Keratinocyte (primary cell): ENCODE results near the gene TANK. TPM values are rescaled to one million over a fixed set of nuclear protein-coding genes. Genes with fewer than 3 reads are reported as not detected.

Experiments used
- DNase-seq: peaks from one replicate; pipeline ENCODE4 v3.0.0-alpha.2; 2011; ENCODE audit warnings: low read depth, missing footprints, low spot score
- FAIRE-seq: peaks from 2 replicates; lab custom pipeline; 2011; peaks lifted over from hg19 to GRCh38; lab: Jason Lieb, UNC
- H2AFZ ChIP-seq: 2 replicates; pipeline ENCODE4 v1.6.0; 2012; ENCODE audit warnings: low read length, control low read depth, inconsistent platforms; ENCODE audit not compliant: control insufficient read depth
- H3K27ac ChIP-seq: 2 replicates; pipeline ENCODE4 v1.5.1; 2011; ENCODE audit warnings: low read length; ENCODE audit not compliant: control insufficient read depth, insufficient read depth
- H3K27me3 ChIP-seq: 3 replicates; pipeline ENCODE4 v1.6.0; 2011; ENCODE audit warnings: low read length; ENCODE audit not compliant: control insufficient read depth, insufficient read depth; ENCODE audit errors: extremely low read depth
- H3K36me3 ChIP-seq, 2 experiments: 2 replicates in 1 of 2; 3 replicates in 1 of 2; pipeline ENCODE4 v1.5.1; 2011; ENCODE audit warnings: low read length in 2 of 2, mild to moderate bottlenecking in 1 of 2; ENCODE audit not compliant: control insufficient read depth in 2 of 2, insufficient read depth in 2 of 2; ENCODE audit errors: extremely low read depth in 1 of 2
- H3K4me1 ChIP-seq: 3 replicates; pipeline ENCODE4 v1.5.1; 2011; ENCODE audit warnings: low read length; ENCODE audit not compliant: control insufficient read depth, insufficient read depth; ENCODE audit errors: extremely low read depth
- H3K4me2 ChIP-seq: 3 replicates; pipeline ENCODE4 v1.6.0; 2011; ENCODE audit warnings: low read depth, low read length; ENCODE audit not compliant: control insufficient read depth, insufficient read depth; ENCODE audit errors: extremely low read depth
- H3K4me3 ChIP-seq, 3 experiments: fragments of 200-600 bp in 1 of 3; sonication (generic) in 1 of 3; 2 replicates in 2 of 3; 3 replicates in 1 of 3; pipeline ENCODE4 v1.5.1; 2011 to 2016; ENCODE audit warnings: low read length in 3 of 3, mild to moderate bottlenecking in 3 of 3, control low read depth in 2 of 3, inconsistent platforms in 1 of 3, low read depth in 1 of 3, mixed read lengths in 1 of 3, mixed run types in 1 of 3, moderate library complexity in 1 of 3; ENCODE audit not compliant: control insufficient read depth in 2 of 3, insufficient read depth in 2 of 3; ENCODE audit errors: extremely low read depth in 1 of 3
- H3K79me2 ChIP-seq: 2 replicates; pipeline ENCODE4 v1.6.0; 2012; ENCODE audit warnings: low read length; ENCODE audit not compliant: control insufficient read depth, insufficient read depth
- H3K9ac ChIP-seq: 3 replicates; pipeline ENCODE4 v1.6.0; 2011; ENCODE audit warnings: low read length; ENCODE audit not compliant: control insufficient read depth, insufficient read depth; ENCODE audit errors: extremely low read depth
- H3K9me1 ChIP-seq: 3 replicates; pipeline ENCODE4 v1.6.0; 2011; ENCODE audit warnings: low read length; ENCODE audit not compliant: control insufficient read depth, insufficient read depth; ENCODE audit errors: extremely low read depth
- H3K9me3 ChIP-seq: 2 replicates; pipeline ENCODE4 v1.5.1; 2012; ENCODE audit warnings: low read depth, low read length; ENCODE audit not compliant: control insufficient read depth
- H4K20me1 ChIP-seq: 3 replicates; pipeline ENCODE4 v1.6.0; 2011; ENCODE audit warnings: low read length; ENCODE audit not compliant: control insufficient read depth, insufficient read depth; ENCODE audit errors: extremely low read depth
- CTCF ChIP-seq, 3 experiments: IDR thresholded peaks in 1 of 3; conservative IDR thresholded peaks in 1 of 3; optimal IDR thresholded peaks in 1 of 3; 2 replicates in 2 of 3; 3 replicates in 1 of 3; pipeline versions ENCODE3 to v1.5.1; 2011; ENCODE audit warnings: low read length in 3 of 3, mild to moderate bottlenecking in 3 of 3, moderate library complexity in 2 of 3, control low read depth in 1 of 3, inconsistent platforms in 1 of 3; ENCODE audit not compliant: insufficient read depth in 2 of 3; ENCODE audit errors: extremely low read depth in 1 of 3
- EZH2 ChIP-seq: IDR thresholded peaks from one replicate; pipeline ENCODE4 v1.6.1; 2012; ENCODE audit warnings: inconsistent platforms, mild to moderate bottlenecking, low read length, moderate library complexity
- dilution Hi-C: fragments of 300-500 bp; cut with MboI; formaldehyde crosslinking; loops from one replicate; pipeline ENCODE4 v1.7.0; 2020; ENCODE audit warnings: low sequenced_read_pairs; ENCODE audit not compliant: extremely low pct_ligation_motif_present
- polyA plus RNA-seq, 5 experiments: library from polyadenylated mRNA; depleted of rRNA in 3 of 5; stranded (reverse) in 3 of 5; stranded (forward) in 1 of 5; unstranded in 1 of 5; fragments of >200 nt; gene quantifications; 1 replicate in 1 of 5; 2 replicates in 3 of 5; 3 replicates in 1 of 5; pipeline versions ENCODE4 v1.2.1 to v1.2.3, GENCODE V29; 2011 to 2012; ENCODE audit warnings: missing spikeins in 2 of 5, low read depth in 1 of 5, low replicate concordance in 1 of 5

TANK gene
- polyA plus RNA-seq, 1 donor (not counting 4 experiments of a cell fraction or from before 2014, with no cell fraction given) = 47.2 TPM

GRCh38 chr2:161130354-161130753, 29.9 kb upstream of the TANK start:
- H4K20me1 ChIP-seq = no peaks in the 10 kb centered on the region
- no peaks in the 10 kb centered on the region for H3K36me3 ChIP-seq
- no peaks in the 10 kb centered on the region for H3K9me3 ChIP-seq
- TF ChIP-seq CTCF (optimal IDR thresholded peaks at IDR 0.05 in 1 of 3, IDR thresholded peaks at IDR 0.05 in 1 of 3, conservative IDR thresholded peaks at IDR 0.05 in 1 of 3; ENCODE audit: extremely low read depth in 1 of 3, insufficient read depth in 2 of 3, low read length in 3 of 3) (no peak), EZH2 (no peak)
- DNase-seq (no peak), FAIRE-seq (no peak)
- H3K9ac ChIP-seq = no peak overlapping the region
- H3K4me3 ChIP-seq = no peak overlapping the region
- no peak overlapping the region for H2AFZ ChIP-seq
- no peaks in the 10 kb centered on the region for H3K79me2 ChIP-seq
- no peak overlapping the region for H3K27ac ChIP-seq
- no peaks in the 10 kb centered on the region for H3K27me3 ChIP-seq
- dilution Hi-C loops = no loop called here
- H3K9me1 ChIP-seq = no peaks in the 10 kb centered on the region
- H3K4me1 ChIP-seq = peaks cover 14% of the 10 kb centered on the region
- H3K4me2 ChIP-seq = no peak overlapping the region

GRCh38 chr2:161131074-161131680, 29.1 kb upstream of the TANK start:
- H3K9ac ChIP-seq = no peak overlapping the region
- peaks cover 14% of the 10 kb centered on the region for H3K4me1 ChIP-seq
- H3K79me2 ChIP-seq = no peaks in the 10 kb centered on the region
- no peaks in the 10 kb centered on the region for H3K9me1 ChIP-seq
- no peaks in the 10 kb centered on the region for H3K36me3 ChIP-seq
- no peak overlapping the region for H2AFZ ChIP-seq
- no peaks in the 10 kb centered on the region for H4K20me1 ChIP-seq
- H3K4me2 ChIP-seq = no peak overlapping the region
- no peak for DNase-seq
- no peaks in the 10 kb centered on the region for H3K9me3 ChIP-seq
- dilution Hi-C loops = no loop called here
- no peak for FAIRE-seq
- no peak overlapping the region for H3K4me3 ChIP-seq
- no peaks in the 10 kb centered on the region for H3K27me3 ChIP-seq
- no peak for TF ChIP-seq CTCF (optimal IDR thresholded peaks at IDR 0.05 in 1 of 3, IDR thresholded peaks at IDR 0.05 in 1 of 3, conservative IDR thresholded peaks at IDR 0.05 in 1 of 3; ENCODE audit: extremely low read depth in 1 of 3, insufficient read depth in 2 of 3, low read length in 3 of 3)
- TF ChIP-seq EZH2 = no peak
- H3K27ac ChIP-seq = no peak overlapping the region
